HG03103 (cell line): ENCODE measurements around the gene TUBB6.

ENCODE experiments used
- ATAC-seq: cut with Tn5 transposase; IDR thresholded peaks from one replicate; pipeline ENCODE4 v1.9.1; 2021; ENCODE audit warnings: low read depth; ENCODE audit not compliant: unreplicated experiment

The TUBB6 gene

DNA sequence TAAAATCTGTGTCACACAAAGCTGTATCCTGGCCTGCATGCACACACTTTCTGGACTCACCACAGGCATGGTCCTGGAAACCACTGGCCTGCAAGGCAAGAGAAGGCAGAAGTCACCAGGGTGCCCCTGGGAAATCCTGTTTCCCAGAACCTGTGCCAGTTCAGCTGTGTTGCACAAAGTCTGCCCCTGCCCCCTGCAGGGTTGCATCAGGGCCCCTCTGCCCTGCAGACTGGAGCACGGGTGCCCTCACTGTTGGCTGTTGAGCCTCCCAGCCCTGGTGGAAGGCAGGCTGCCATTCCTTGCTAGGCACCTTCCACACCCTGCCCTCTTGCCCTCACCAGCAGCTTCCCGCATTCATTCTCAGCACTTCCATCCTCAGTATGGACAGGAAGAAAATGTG, 18.0 kb upstream of the TUBB6 start:
- ATAC-seq, result no peak

DNA sequence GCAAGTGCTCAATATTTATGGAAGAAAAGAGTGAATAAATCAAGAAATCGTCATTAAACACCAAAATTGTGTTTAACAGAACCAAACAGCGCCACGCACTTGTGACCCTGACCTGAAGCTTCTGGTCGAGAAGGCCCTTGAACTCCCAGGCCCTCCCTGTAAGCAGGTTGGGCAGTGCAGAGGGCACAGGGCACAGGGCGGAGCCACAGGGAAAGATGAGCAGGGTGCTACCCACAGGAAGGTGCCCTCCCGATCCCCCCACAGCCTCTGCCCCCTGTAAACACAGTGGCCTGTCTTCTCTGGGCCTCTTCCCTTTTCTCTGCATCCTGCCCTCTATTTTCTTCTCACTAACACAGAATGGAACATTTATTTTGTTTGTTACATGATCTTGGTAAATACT, 16.9 kb upstream of the TUBB6 start:
- no peak for ATAC-seq

DNA sequence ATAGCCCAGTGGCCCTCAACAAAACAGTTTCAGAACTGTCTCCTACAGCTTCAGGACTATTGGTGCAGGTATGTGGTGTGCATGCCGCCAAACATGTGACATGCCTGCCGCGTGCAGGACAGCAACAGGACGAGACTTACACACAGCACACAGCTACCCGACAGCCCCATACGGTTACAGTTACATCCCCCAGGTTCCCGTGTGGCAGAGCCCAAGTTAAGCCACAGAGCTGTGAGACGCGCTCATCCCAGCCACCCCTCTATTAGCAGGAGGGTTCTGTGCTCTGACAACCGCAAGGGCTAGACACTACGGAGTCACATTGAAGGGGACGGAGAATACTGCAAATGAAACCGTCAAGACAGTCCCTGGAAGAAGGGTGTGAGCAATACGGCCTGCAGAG, 16.4 kb upstream of the TUBB6 start:
- no peak for ATAC-seq

DNA sequence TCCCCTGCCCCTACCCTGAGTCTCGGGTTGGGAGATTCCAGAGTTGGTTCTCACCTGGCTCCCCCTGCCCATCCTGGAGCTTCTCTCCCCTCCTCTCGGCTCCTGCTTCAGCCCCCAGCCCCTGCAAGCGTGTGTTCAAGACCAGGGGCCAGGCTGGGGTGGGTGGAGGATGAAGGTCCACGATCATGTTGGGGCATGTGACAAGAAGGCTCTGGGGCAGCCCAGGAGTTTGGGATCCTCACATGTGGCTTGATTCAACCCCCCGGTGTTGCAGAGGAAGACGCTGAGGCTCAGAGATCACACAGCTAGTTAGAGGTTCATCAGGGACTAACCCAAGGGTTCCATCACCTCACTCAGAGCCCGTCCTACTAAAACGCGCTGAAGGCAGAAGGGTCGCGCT, 14.2 kb upstream of the TUBB6 start:
- no peak for ATAC-seq

DNA sequence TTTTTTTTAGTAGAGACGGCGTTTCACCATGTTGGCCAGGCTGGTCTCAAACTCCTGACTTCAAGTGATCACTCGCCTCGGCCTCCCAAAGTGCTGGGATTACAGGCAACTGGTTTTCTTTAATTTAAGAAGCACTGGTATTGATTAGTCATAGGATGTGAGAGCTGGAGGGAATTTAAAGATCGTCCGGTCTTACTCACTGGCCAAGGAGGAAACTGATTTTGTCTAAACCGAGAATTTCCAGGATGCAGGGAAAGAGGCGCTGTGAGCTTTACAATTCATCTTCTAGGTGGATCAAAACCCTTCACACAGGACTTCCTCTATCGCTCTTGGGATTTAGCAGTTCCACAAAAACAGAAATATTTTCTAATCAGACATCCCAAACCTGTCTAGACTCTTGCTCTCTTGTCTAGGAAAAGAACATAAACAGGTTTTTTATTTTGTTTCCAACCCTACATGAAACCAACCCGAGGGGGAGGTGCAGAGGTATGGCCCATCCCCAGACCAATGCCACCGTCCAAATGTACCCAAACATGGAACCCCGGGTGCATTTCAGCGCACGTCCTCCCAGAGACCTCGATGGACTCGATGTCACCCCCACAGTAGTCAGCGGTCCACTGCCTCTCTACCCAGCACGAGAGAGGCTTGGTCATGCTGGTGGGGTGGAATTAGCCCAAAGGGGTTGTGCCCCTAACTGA, 12.5 kb upstream of the TUBB6 start:
- ATAC-seq, result no peak

DNA sequence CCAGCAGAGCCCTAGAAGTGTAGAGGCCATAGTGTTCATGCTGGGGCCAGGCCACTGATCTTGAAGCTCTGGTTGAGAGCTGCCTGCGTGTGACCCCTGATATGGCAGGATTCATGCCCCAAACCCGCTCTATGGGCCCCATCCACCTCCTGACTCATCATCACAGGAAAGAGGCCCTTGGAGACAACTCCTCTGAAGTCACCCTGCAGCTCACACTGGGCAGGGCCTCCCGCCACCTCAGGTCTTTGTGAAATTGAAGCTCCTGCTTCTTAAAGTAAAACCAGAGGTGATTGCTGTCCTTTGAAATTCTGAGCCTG, 12.0 kb upstream of the TUBB6 start:
- ATAC-seq, result no peak

DNA sequence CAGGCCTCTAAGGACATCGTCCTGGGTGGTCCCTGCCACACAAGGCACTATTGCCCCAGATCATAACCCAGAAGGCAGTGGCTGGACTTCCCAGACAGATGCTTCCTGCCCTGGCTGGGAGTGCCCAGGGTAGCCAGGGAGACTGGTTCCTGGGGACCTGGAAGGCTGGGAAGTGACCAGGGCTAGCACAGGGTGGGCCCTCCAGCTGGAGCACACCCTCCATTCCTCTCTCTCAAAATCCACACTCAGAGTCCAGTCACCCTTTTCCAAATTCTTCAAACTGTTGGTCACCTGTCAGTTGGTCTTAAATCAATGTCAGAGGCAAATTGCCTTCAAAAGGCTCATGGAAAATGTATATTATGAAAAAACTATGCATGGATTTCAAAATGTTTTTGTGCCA, 11.6 kb upstream of the TUBB6 start:
- no peak for ATAC-seq

DNA sequence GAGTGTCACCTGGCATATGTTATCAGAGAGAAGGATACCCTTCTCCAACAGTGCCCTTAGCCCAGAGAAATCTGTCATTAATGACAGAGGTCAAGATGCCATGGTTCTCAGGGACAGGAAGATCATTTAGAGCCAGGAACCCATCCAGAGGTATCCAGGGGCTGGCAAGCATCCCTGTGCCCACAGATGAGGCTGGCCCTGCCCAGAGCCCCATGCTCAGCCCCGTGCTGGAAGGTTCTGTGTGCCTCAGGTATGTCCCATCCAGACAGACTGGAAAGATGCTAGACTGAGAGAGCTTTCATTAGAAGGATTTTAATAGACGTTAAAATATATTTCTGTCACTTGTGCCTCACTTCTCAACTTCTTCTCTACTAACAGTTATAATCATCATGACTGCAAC, 8.2 kb upstream of the TUBB6 start:
- no peak for ATAC-seq

DNA sequence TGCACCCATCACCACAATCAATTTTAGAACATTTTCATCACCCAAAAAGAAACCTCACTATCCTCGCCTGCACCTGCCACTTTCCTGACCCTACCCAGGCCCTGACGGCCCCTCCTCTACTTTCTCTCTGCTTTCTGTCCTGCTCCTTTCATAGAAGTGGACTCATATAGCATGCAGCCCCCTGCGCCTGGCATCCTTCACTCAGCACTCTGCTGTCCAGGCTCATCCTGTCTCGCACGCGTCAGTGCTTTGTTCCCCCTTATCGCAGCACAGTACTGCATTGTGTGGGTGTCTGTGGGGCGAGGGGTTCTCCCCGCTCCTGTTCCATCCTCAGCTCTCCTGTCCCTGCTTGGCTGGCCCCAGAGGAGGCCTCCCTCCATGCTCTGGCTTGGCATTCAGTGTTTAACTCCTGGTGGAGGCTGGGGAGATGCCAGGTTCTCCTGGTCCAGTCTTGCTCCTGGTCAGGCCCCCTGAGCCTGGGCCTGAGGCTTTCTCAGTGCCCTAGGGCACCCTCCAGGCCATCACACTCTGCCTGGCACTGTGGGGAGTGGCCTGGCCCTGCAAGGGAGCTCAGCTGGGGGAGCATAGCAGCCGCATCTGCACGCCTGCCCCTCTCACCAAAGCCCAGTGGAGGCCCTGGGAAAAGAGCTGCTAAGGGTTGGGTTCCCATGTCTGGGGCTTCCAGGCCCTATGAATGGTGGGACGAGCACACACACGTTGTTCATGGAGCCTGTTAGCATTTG, 6.6 kb upstream of the TUBB6 start:
- ATAC-seq, result no peak

DNA sequence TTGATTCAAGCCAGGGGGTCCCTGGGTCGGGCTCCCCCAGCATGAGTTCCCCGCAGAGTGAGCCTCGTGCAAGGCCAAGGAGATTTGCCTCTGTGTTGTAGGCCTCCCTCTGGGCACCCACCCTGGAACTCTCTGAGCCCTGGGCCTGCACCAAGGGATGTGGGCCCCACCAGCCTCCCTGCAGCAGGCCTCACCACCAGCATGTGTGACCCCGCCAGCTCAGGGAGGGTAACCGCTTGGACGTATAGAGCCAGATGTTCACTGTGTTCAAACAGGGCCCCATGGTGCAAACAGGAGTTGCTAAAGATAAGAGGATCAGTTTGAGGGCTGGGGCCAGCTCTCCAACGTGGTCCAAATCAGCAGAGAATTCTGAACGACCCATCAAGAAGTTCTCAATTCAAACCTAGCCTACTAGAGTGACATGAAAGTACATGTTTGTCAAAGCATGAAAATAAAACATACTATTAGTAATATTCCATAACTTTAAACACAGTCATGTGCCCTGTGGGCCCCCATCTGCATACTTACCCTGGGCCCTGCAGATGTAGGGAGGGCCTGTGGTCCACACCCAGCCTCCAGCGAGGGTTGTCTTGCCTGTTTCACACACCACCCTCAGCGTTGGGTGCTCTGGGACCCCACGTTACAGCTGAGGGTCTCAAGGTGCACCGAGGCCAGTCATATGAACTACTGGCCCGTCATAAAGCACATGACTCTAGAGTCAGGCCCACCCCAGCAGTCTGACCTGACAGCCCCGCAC, 5.5 kb upstream of the TUBB6 start:
- no peak for ATAC-seq

DNA sequence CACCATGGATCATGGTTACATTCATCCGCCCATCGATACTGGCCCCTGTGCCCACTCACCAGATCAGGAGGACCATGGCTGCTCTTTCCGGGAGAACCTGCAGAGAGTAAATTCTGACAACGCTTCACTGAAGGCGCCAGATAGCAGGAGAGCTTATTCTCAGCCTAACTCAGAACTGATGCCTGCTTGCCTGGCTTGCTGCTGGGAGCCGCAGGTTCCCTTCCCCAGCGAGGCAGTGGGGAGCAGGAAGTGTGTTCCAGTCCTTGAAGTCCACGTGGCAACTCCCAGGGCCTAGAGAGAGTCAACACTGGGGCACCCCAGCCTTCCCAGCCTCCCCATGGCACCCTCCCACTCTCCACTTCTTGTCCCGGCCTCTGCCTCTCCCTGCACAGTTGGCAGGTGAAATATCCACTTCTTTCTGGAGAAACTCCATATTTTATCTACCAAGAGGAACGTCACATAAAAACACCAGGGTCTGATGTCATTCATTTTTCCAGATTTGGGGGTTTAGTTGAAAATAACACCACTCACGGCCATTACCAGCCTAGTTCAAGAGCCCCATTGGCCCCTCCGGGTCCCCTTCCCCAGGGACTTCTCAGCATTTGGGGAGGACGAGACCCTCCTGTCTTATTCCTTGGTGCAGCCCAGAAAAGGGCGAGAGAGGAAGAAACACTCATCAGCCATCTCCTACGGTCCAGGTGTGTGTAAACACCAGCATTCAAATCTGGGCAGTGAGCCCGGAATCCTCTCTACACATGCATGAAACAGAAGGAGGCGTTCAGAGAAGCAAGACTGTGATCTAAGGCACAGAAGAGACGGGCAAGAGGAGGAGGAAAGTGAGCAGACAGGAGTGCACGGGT, 3.5 kb upstream of the TUBB6 start:
- no peak for ATAC-seq

DNA sequence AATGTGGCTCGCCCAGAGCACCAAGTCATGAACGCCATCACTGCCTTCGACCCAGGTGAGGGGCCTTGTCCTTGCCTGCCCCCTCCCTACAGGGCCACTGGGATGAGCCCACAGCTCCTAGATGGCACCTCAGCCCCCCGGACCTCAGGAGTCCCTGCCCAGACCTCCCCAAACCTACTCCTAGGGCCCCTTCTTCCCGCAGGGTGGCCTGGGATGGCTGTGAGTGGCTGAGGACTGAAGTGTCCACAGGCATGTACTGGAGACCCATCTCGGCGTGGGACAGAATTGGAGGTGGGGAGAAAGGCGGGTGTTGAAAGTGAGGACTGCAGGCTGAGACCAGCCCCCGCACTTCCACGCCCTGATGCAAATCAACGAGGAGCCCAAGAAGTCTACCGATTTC, 2.8 kb upstream of the TUBB6 start:
- ATAC-seq, result no peak

DNA sequence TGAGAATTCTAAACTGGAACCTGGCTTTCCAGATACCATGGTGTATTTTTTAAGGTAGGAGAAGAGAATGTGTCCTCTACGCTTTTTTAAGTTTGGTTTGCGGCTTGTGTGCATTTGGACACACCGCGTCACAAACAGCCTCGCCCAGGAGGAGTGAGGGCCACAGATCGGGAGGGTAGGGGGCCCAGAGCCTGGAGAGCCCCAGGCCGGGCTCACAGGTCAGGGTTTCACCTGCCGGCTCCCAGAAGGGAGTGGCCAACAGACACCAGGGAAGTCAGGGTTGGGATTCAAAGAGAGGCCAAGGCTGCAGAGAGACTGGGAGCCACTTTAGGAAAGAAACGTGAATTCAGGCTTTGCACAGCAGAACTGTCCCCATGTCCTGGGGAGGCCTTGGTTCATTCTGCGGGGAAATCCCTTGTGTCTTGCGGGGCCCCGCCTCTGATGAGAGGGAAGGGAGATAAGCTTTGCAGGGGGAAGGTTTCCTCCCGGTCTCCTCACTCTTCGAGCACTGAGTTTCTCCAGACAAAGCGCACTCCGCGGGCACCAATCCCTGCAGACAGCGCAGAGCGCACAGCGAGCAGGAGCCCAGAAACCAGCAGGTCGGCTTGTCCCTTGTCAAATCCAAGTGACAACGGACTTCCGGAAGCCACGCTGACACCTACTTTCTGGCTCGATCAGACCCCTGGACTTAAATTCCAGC, 2.0 kb upstream of the TUBB6 start:
- no peak for ATAC-seq

DNA sequence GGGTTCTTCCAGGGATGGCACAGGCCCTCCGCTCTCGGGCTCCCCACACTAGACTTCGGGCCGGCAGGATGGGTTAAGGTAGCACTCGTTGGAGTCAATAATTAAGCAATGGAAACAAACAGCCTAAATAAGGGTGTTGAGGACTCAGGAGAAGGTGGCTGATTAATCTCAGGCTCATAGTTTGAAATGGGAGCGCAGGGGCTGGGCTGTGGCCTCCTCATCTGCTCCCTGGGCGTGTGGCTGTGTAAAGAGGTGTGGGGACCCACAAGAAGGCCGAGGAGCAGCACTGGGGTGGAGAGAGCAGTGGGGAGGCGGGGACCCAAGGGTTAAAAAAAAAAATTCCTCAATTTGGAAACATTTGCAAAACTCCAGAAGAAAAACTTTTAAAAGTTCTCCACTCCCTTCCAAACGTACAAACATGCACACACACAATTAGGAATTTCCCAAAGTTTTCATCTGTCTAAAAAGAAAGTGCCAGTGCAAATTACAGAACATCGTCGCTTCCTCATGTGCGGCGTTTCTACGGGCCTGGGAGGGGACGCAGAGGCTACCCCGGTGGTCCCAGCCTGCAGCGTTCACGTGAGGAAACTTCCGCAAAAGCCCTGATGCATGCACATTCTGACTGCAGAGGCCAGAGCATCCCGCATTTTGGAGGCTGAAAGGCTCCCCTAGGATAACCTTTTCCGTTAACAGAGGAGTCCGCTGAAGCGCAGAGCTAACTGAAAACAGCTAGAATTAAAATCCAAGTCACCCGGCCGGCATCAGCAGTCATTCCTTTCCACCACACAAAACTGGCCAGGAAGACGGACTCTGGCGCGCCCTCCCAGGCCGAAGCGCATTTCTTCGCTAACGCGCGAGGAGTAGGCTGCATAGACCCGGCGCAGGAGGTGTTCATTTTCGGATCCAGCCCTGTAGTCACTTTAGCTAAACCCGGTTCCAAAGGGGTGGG, 1.0 kb upstream of the TUBB6 start:
- ATAC-seq, result no peak

DNA sequence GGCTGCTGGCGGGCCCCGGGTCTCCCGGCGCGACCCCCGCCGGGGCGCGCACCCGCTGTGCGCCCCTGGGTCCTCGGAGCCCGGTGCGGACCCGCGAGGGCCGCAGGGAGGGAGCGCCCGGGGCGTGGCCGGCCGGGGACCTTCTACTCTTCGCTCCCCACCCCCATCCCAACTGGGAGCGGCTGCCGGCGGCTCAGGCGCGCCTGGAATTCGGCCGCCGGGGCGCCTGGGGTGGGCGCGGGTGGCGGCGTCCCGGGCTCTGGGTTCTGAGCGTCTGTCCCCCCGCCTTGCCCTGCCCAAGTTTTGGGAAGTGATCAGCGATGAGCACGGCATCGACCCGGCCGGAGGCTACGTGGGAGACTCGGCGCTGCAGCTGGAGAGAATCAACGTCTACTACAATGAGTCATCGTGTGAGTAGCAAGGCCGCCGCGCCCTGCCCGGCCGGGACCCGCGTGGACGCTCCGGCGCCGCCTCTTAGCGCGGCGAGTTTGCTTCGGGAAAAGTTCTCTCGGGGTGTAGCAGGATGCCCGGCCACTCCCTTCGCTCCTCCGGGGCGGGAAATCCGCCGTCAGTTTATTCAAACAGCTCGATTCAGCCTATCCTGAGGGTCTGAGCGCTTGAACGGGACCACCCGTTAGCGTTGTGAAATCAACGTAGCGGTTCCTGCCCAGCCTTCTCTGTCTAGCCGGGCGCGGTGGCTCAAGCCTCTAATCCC, 502 bp downstream of the TUBB6 start:
- peak; percentile 37 for ATAC-seq

DNA sequence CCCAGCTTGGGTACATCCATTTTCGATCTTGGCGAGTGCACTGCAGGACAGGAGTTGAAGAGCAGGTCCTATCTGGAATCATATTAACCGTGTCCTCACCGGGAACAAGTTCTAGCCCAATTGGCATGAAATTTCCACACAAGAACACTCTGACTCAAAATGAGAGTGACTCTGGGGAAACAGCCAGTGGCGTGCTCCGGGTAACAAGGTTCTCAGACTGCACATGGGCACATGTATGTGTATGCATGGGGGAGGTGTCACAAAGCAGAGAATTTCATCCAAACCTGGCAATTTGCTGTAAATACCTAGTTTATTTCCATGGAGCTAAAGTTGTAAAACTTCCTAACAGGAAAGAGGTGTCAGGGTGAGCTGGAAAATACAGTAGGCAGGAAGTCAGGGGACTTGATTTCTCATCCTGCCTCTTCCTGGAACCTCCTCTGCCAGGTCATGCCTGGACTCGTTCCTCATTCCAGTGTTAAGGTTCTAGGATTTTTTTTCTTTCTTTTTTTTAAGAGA, 1.7 kb downstream of the TUBB6 start:
- no peak for ATAC-seq

DNA sequence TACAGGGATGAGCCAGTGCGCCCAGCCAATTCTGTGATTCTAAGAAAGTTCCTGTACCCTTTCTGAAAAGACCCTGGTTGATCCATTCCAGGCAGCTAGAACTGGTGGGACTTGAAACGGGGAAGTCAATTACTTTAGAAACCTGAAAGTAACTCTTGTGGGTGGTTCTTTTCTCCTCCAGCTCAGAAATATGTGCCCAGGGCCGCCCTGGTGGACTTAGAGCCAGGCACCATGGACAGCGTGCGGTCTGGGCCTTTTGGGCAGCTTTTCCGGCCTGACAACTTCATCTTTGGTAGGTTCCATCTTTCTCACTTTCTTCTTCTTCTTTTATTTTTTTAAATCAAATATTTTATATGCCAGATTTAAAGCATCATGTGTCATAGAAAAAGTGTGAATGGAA, 2.7 kb downstream of the TUBB6 start:
- no peak for ATAC-seq

DNA sequence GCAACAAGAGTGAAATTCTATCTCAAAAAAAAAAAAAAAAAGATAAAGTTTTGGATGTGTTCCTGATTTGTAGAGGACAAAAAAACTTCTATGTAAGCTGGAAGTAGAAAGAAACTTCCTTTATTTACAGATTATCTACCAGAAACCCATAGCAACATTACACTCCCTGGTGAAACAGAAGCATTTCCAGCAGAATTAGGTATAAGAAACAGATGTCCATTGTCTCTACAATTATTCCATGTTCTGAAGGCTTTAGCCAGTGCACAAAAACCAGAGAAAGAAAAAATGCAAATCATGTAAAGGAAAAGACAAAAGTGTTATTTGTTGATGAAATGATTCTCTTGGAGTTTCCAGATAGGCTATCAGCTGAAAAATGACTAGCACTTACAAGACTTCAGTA, 4.9 kb downstream of the TUBB6 start:
- ATAC-seq, result no peak
